ENCODE measurements around the gene FBXO47.

DNA sequence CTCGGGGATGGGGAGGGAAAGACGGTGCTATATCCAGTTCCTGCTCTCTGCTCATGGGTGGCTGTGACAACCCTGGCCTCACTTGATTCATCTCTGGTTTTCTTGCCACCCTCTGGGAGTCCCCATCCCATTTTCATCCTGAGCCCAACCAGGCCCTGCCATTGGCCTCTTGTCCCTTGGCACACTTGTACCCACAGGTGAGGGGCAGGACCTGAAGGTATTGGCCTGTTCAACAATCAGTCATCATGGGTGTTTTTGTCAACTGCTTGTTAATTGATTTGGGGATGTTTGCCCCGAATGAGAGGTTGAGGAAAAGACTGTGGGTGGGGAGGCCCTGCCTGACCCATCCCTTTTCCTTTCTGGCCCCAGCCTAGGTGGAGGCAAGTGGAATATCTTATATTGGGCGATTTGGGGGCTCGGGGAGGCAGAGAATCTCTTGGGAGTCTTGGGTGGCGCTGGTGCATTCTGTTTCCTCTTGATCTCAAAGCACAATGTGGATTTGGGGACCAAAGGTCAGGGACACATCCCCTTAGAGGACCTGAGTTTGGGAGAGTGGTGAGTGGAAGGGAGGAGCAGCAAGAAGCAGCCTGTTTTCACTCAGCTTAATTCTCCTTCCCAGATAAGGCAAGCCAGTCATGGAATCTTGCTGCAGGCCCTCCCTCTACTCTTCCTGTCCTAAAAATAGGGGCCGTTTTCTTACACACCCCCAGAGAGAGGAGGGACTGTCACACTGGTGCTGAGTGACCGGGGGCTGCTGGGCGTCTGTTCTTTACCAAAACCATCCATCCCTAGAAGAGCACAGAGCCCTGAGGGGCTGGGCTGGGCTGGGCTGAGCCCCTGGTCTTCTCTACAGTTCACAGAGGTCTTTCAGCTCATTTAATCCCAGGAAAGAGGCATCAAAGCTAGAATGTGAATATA lies 46.6 kb downstream of the FBXO47 start:
- TF ChIP-seq, protein P1, sequence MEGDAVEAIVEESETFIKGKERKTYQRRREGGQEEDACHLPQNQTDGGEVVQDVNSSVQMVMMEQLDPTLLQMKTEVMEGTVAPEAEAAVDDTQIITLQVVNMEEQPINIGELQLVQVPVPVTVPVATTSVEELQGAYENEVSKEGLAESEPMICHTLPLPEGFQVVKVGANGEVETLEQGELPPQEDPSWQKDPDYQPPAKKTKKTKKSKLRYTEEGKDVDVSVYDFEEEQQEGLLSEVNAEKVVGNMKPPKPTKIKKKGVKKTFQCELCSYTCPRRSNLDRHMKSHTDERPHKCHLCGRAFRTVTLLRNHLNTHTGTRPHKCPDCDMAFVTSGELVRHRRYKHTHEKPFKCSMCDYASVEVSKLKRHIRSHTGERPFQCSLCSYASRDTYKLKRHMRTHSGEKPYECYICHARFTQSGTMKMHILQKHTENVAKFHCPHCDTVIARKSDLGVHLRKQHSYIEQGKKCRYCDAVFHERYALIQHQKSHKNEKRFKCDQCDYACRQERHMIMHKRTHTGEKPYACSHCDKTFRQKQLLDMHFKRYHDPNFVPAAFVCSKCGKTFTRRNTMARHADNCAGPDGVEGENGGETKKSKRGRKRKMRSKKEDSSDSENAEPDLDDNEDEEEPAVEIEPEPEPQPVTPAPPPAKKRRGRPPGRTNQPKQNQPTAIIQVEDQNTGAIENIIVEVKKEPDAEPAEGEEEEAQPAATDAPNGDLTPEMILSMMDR (IDR thresholded peaks at IDR 0.05 in 4 of 5, conservative IDR thresholded peaks at IDR 0.05 in 1 of 5): no peak
- no peak for TF ChIP-seq POLR2A (IDR thresholded peaks at IDR 0.05)
